Ishikawa (cell line): ENCODE measurements around the gene NOS3.

ENCODE experiments used
- CEBPB ChIP-seq: IDR thresholded peaks from 2 replicates; pipeline ENCODE4 v1.6.1; 2012
- CREB1 ChIP-seq: IDR thresholded peaks from 2 replicates; pipeline ENCODE4 v1.6.1; 2012; ENCODE audit warnings: low read depth
- EGR1 ChIP-seq: IDR thresholded peaks from 2 replicates; pipeline ENCODE4 v1.6.1; 2012
- EP300 ChIP-seq: IDR thresholded peaks from 2 replicates; pipeline ENCODE4 v1.6.1; 2012; ENCODE audit warnings: borderline replicate concordance
- FOXM1 ChIP-seq: IDR thresholded peaks from 2 replicates; pipeline ENCODE4 v1.6.1; 2012; ENCODE audit warnings: low read depth, borderline replicate concordance
- NFIC ChIP-seq: IDR thresholded peaks from 2 replicates; pipeline ENCODE4 v1.6.1; 2012
- RAD21 ChIP-seq: IDR thresholded peaks from 2 replicates; pipeline ENCODE4 v1.6.1; 2012; ENCODE audit warnings: low read depth
- TAF1 ChIP-seq: IDR thresholded peaks from 2 replicates; pipeline ENCODE4 v1.6.1; 2012; ENCODE audit warnings: low read depth, mild to moderate bottlenecking
- TCF12 ChIP-seq: IDR thresholded peaks from 2 replicates; pipeline ENCODE4 v1.6.1; 2012; ENCODE audit warnings: low read depth
- TEAD4 ChIP-seq: IDR thresholded peaks from 2 replicates; pipeline ENCODE4 v1.6.1; 2012
- YY1 ChIP-seq: IDR thresholded peaks from 2 replicates; pipeline ENCODE4 v1.6.1; 2012; ENCODE audit warnings: low read depth
- ZBTB7A ChIP-seq: IDR thresholded peaks from 2 replicates; pipeline ENCODE4 v1.6.1; 2012; ENCODE audit warnings: low read depth
- TF ChIP-seq, protein P1 (sequence below): IDR thresholded peaks from 2 replicates; pipeline ENCODE4 v1.6.1; 2012; ENCODE audit warnings: low read depth, mild to moderate bottlenecking

DNA sequence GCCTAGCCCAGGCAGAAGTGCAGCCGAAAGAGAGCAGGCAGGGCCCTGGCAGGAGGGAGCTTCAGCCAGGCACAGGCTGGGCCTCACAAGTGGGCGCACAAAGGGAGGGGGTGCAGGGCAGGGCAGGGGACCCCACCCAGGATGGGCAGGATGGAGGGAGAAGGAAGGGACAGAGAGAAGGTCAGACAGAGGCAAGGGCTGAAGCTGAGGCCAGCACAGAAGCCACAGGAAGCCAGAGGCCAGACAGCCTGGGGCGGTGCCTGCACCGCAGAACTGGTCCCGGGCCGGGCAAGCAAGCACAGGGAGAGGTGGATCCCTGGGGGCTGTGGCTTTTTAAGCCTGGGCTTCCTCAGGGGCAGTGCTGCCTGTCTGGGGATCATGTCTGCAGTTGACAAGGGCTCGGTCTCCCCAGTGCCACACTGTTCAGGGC is 16.7 kb downstream of the NOS3 start:
- no peak for TF ChIP-seq EP300
- TF ChIP-seq YY1: no peak
- TF ChIP-seq RAD21: no peak
- TF ChIP-seq, protein P1, sequence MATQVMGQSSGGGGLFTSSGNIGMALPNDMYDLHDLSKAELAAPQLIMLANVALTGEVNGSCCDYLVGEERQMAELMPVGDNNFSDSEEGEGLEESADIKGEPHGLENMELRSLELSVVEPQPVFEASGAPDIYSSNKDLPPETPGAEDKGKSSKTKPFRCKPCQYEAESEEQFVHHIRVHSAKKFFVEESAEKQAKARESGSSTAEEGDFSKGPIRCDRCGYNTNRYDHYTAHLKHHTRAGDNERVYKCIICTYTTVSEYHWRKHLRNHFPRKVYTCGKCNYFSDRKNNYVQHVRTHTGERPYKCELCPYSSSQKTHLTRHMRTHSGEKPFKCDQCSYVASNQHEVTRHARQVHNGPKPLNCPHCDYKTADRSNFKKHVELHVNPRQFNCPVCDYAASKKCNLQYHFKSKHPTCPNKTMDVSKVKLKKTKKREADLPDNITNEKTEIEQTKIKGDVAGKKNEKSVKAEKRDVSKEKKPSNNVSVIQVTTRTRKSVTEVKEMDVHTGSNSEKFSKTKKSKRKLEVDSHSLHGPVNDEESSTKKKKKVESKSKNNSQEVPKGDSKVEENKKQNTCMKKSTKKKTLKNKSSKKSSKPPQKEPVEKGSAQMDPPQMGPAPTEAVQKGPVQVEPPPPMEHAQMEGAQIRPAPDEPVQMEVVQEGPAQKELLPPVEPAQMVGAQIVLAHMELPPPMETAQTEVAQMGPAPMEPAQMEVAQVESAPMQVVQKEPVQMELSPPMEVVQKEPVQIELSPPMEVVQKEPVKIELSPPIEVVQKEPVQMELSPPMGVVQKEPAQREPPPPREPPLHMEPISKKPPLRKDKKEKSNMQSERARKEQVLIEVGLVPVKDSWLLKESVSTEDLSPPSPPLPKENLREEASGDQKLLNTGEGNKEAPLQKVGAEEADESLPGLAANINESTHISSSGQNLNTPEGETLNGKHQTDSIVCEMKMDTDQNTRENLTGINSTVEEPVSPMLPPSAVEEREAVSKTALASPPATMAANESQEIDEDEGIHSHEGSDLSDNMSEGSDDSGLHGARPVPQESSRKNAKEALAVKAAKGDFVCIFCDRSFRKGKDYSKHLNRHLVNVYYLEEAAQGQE: no peak
- TF ChIP-seq FOXM1: no peak
- no peak for TF ChIP-seq NFIC
- no peak for TF ChIP-seq CREB1
- TF ChIP-seq TAF1: no peak
- TF ChIP-seq CEBPB: no peak
- TF ChIP-seq TEAD4: no peak
- no peak for TF ChIP-seq EGR1
- no peak for TF ChIP-seq TCF12
- no peak for TF ChIP-seq ZBTB7A
